Osteoblast (primary cell): Measurements from ENCODE around the gene PGS1. TPM values are rescaled to one million over a fixed set of nuclear protein-coding genes. Genes with fewer than 3 reads are reported as not detected.

ENCODE experiments used
- DNase-seq: peaks from one replicate; pipeline ENCODE4 v3.0.0; 2011; ENCODE audit warnings: low spot score, mixed read lengths; ENCODE audit not compliant: insufficient read length; ENCODE audit errors: missing footprints
- H2AFZ ChIP-seq: 2 replicates; pipeline ENCODE4 v1.6.0; 2011; ENCODE audit warnings: mild to moderate bottlenecking, low read length
- H3K27ac ChIP-seq: 2 replicates; pipeline ENCODE4 v1.5.1; 2011; ENCODE audit warnings: mild to moderate bottlenecking, low read depth, low read length, moderate library complexity
- H3K27me3 ChIP-seq: 2 replicates; pipeline ENCODE4 v1.6.0; 2012; ENCODE audit warnings: mild to moderate bottlenecking, control low read depth, inconsistent platforms, low read length, moderate library complexity; ENCODE audit not compliant: insufficient read depth
- H3K36me3 ChIP-seq: 2 replicates; pipeline ENCODE4 v1.5.1; 2011; ENCODE audit warnings: mild to moderate bottlenecking, low read length, control low read depth, moderate library complexity; ENCODE audit not compliant: insufficient read depth
- H3K4me1 ChIP-seq: 2 replicates; pipeline ENCODE4 v1.5.1; 2011; ENCODE audit warnings: mild to moderate bottlenecking, low read length, control low read depth, moderate library complexity; ENCODE audit not compliant: insufficient read depth
- H3K4me2 ChIP-seq: 2 replicates; pipeline ENCODE4 v1.6.0; 2011; ENCODE audit warnings: mild to moderate bottlenecking, low read length; ENCODE audit not compliant: insufficient read depth
- H3K4me3 ChIP-seq: fragments of 200-600 bp; sonication (generic); 3 replicates; pipeline ENCODE4 v1.5.1; 2012; ENCODE audit warnings: mild to moderate bottlenecking, low read length, inconsistent platforms; ENCODE audit not compliant: insufficient read depth
- H3K79me2 ChIP-seq: 2 replicates; pipeline ENCODE4 v1.6.0; 2012; ENCODE audit warnings: mild to moderate bottlenecking, low read length, control low read depth, inconsistent platforms; ENCODE audit not compliant: insufficient read depth
- H3K9me3 ChIP-seq: 2 replicates; pipeline ENCODE4 v1.5.1; 2011; ENCODE audit warnings: low read depth, low read length, control low read depth
- H4K20me1 ChIP-seq: 2 replicates; pipeline ENCODE4 v1.6.0; 2012; ENCODE audit warnings: mild to moderate bottlenecking, low read length, control low read depth; ENCODE audit not compliant: insufficient read depth
- total RNA-seq: library from RNA; depleted of rRNA; stranded (reverse); fragments of >200 nt; gene quantifications from 2 replicates; pipeline ENCODE4 v1.2.3, GENCODE V29; 2012
- TF ChIP-seq, protein P1 (sequence below): IDR thresholded peaks from 2 replicates; pipeline ENCODE4 v1.5.1; 2011; ENCODE audit warnings: mild to moderate bottlenecking, low read depth, low read length, moderate library complexity; ENCODE audit errors: extremely low read depth

The PGS1 gene
- total RNA-seq, 1 donor = 34.4 TPM

DNA sequence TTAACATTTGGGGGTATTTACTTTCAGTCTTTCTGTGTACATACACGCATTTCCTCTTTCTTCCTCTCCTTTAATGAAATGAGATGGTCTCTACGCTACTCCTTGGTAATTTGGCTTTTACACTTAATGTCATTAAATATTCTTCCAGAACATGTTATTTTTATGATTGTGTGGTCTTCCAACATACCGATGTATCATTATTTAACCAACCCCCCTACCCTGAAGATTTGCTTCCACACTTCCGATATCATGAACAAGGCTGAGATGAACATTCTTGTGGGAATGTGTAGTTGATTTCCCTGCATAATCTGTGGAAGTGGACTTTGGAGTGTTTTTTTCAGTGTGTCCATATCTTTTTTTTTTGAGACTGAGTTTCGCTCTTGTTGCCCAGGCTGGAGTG lies 2.3 kb upstream of the PGS1 start:
- peaks cover 29% of the 10 kb centered on the region for H3K79me2 ChIP-seq
- peak overlapping the region; percentile 27 for H3K4me3 ChIP-seq
- peak; percentile 63 for DNase-seq

DNA sequence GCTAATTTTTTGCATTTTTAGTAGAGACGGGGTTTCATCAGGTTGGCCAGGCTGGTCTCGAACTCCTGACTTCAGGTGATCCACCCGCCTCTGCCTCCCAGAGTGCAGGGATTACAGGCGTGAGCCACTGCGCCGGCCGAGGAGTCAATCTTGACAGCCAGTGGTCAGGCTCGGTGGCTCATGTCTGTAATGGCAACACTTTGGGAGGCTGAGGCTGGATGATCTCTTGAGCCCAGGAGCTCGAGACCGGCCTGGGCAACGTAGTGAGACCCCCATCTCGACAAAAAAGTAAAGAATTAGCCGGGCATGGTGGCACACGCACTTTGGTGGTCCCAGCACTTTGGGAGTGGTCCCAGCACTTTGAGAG lies 608 bp upstream of the PGS1 start:
- Histone ChIP-seq H3K27me3 (no peaks in the 10 kb centered on the region), H2AFZ (peak overlapping the region; percentile 93), H3K36me3 (peaks cover 7% of the 10 kb centered on the region), H3K4me2 (peak overlapping the region; percentile 78), H3K27ac (peak overlapping the region; percentile 99), H3K4me3 (peak overlapping the region; percentile 92), H3K79me2 (peaks cover 44% of the 10 kb centered on the region), H4K20me1 (peaks cover 4% of the 10 kb centered on the region), H3K4me1 (peaks cover 55% of the 10 kb centered on the region), H3K9me3 (no peaks in the 10 kb centered on the region)
- DNase-seq = no peak
- TF ChIP-seq, protein P1, sequence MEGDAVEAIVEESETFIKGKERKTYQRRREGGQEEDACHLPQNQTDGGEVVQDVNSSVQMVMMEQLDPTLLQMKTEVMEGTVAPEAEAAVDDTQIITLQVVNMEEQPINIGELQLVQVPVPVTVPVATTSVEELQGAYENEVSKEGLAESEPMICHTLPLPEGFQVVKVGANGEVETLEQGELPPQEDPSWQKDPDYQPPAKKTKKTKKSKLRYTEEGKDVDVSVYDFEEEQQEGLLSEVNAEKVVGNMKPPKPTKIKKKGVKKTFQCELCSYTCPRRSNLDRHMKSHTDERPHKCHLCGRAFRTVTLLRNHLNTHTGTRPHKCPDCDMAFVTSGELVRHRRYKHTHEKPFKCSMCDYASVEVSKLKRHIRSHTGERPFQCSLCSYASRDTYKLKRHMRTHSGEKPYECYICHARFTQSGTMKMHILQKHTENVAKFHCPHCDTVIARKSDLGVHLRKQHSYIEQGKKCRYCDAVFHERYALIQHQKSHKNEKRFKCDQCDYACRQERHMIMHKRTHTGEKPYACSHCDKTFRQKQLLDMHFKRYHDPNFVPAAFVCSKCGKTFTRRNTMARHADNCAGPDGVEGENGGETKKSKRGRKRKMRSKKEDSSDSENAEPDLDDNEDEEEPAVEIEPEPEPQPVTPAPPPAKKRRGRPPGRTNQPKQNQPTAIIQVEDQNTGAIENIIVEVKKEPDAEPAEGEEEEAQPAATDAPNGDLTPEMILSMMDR = no peak

More for the DNA sequence above, 2.3 kb upstream of the PGS1 start:
- H3K4me2 ChIP-seq = peak overlapping the region; percentile 57
- H3K4me1 ChIP-seq = peaks cover 47% of the 10 kb centered on the region
- no peaks in the 10 kb centered on the region for H3K27me3 ChIP-seq
- H2AFZ ChIP-seq = no peak overlapping the region
- no peaks in the 10 kb centered on the region for H3K9me3 ChIP-seq
- peak overlapping the region; percentile 100 for H3K27ac ChIP-seq
- H4K20me1 ChIP-seq = no peaks in the 10 kb centered on the region
- H3K36me3 ChIP-seq = peaks cover 7% of the 10 kb centered on the region
- TF ChIP-seq, protein P1 = no peak

GRCh38 chr17:78379131-78379491 lies 662 bp downstream of the PGS1 start:
- Histone ChIP-seq H3K4me1 (peaks cover 60% of the 10 kb centered on the region), H3K27me3 (no peaks in the 10 kb centered on the region), H2AFZ (no peak overlapping the region), H4K20me1 (peaks cover 4% of the 10 kb centered on the region), H3K27ac (peak overlapping the region; percentile 99), H3K36me3 (peaks cover 7% of the 10 kb centered on the region), H3K9me3 (no peaks in the 10 kb centered on the region), H3K79me2 (peaks cover 53% of the 10 kb centered on the region), H3K4me2 (peak overlapping the region; percentile 78), H3K4me3 (peak overlapping the region; percentile 92)
- TF ChIP-seq, protein P1 = no peak
- peak; percentile 95 for DNase-seq

GRCh38 chr17:78380370-78380769 lies 1.9 kb downstream of the PGS1 start:
- H3K36me3 ChIP-seq = peaks cover 14% of the 10 kb centered on the region
- H3K79me2 ChIP-seq = peaks cover 62% of the 10 kb centered on the region
- no peak overlapping the region for H3K4me3 ChIP-seq
- H3K4me1 ChIP-seq = peaks cover 59% of the 10 kb centered on the region
- no peak for DNase-seq
- H3K27ac ChIP-seq = peak overlapping the region; percentile 99
- no peaks in the 10 kb centered on the region for H3K27me3 ChIP-seq
- no peak overlapping the region for H2AFZ ChIP-seq
- TF ChIP-seq, protein P1 = no peak
- peaks cover 4% of the 10 kb centered on the region for H4K20me1 ChIP-seq
- no peaks in the 10 kb centered on the region for H3K9me3 ChIP-seq
- H3K4me2 ChIP-seq = peak overlapping the region; percentile 78
